HG03520 (cell line): Measurements from ENCODE around the gene WNT3.

Experiments used
- ATAC-seq: cut with Tn5 transposase; IDR thresholded peaks from one replicate; pipeline ENCODE4 v1.9.1; 2021; ENCODE audit warnings: mild to moderate bottlenecking, moderate library complexity; ENCODE audit not compliant: unreplicated experiment

The WNT3 gene

DNA sequence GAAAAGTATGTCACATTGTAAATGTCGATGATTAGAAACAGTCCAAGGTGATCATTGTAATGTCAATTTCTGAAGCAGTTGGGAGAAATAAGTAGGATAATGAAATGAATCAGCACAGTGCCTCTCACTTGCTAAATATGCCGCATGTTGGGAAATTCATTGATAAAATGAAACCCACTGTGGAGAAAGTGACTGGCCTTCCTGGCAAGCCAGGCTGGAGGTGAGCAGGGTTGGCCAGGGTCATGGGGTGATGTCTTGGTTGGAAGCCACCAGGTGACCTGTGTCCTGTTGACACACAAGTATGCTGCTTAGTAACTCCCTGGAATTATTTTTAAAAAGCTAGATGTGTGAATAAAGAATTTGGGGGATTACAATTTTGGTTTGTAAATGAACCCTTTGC lies 18.0 kb upstream of the WNT3 start:
- no peak for ATAC-seq

DNA sequence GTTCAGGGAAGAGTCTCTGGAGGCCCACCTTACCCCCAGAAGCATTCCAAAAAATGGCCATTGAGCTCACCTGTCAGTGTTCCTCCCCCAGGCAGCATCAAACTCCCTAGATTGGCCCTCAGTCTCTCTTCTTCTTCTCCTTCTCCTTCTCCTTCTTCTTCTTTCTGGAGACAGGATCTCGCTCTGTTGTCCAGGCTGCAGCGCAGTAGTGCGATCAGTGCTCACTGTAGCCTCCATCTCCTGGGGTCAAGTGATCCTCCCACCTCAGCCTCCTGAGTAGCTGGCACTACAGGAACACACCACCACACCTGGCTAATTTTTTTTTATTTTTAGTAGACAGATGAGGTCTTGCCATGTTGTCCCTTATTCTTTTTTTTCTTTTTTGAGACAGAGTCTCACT lies 16.4 kb upstream of the WNT3 start:
- no peak for ATAC-seq

DNA sequence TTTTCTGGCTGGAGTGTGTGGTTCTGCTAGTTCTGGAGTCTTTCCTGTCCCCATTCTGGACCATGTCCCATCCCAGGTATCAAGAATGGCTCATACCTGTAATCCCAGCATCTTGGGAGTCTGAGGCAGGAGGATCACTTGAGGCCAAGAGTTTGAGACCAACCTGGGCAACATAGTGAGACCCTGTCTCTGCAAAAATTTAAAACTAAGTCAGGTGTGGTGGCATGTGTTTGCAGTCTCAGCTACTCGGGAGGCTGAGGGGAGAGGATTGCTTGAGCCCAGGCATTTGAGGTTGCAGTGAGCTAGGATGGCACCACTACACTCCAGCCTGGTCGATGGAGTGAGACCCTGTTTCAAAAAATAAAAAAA lies 15.3 kb upstream of the WNT3 start:
- no peak for ATAC-seq

DNA sequence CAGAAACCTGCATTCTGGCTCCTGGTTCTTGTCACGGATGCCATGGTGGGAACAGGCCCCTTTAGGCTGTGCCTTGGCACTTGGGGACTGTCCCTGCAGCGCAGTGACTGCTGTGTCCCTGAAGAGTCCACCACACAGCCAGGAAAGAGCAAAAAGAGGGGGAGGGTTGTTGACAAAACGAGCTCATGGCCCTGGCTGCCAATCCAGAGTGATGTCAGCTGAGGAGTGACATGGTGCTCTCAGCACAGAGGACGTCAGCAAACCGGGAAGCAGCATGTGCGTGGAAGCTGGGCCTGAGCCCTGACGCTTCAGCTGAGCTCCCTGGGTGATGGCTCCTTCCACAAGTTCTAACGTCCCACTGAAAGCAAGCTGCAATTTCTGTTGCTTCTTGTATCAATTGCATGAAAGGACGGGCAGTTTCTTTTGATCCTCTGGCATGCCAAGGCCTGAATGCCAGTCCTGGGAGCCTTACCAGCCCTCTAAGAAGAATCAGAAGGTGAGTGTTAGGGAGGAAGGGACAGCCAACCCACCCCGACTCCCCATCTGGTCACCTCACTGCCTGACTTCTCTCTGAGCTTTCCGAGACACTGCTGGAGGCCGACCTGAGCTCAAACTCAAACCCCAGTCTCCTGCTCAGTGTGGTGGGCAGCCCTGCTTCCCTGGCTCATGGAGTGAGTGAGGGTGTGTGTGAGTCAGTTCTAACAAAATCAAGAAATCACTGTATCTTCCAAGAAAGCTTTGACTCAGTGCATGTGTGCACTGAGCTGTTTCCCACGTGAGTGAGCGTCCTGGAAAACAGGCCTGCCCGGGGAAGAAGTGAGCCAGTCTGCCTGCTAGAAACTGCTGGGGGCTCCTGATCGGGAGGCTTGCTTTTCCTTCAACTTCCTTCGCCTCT lies 14.7 kb upstream of the WNT3 start:
- ATAC-seq: no peak

DNA sequence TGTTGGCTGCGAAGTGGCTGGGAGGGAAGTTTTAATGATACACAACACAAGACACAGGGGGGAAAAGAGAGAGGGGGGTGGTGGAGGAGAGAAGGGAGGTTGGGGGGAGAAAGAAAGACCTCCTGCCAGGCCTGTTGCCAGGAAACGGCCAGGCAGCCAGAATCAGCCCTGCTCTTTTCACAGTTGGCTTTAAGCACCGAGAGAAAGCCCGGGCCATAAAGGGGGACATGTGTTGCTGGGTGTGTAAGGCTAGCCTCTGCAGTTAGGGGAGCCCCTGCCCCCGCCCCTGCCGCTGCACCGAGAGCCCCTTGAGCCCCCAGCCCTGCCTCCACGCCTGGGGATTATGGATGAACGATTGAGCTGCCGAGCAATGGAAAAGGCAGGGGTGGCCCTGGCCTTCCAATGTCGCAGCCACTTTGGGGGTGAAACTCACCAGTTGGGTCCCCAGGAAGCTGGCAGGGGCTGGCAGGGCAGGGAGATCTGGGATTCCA lies 13.9 kb upstream of the WNT3 start:
- no peak for ATAC-seq

DNA sequence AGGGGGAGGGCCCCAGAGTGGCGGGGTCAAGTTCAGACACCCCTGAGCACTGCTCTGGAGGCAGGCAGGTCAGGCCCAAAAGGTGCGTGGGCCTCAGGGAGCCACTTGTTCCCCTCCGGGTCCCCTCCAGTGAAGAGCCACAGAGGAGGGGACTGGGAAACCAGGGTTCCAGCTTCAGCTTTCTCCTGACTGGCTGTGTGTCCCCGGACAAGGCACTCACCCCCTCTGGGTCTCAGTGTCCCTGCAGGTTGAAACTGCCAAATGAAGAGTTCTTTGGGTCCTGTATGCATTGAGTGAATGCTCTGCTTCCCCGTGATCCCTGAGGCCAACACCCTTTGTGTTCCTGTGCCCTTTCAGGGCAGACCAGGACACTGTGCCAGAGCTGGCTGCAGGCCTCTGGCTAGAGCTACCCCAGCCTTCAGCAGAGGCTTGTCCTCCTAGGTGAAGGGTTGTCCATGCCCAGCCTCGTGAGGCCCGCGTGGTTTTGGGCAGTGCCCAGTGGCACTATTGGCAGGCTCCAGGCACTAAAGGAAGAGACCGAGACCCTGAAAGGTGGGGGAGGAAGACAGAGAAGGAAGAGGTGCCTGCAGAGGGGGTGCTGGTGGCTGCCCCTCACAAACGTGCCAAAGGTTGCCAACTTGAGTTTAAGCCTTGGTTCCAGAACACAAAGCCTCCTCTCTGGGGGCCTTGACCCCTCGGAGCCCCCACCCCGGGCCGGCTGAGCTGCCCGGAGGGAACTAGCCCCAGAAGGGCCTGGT lies 13.3 kb upstream of the WNT3 start:
- no peak for ATAC-seq

DNA sequence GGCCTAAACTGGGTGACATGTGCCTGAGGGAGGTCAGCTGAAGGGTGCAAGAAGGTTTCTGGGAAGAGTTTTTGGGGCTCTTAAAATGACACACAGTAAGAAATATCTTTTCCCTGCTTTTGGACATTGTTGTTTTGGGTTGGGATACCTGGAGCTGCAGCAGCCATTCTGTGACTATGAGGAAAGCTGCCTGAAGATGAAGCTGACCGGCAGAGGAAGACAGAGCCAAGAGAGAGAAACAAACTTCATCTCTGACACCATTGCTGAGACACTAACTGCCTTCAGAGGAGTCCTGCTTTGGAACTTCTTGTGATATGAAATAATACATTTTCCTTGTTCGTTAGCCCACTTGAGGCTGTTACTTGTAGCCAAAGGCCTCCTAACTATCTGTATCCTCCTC lies 8.8 kb upstream of the WNT3 start:
- no peak for ATAC-seq

DNA sequence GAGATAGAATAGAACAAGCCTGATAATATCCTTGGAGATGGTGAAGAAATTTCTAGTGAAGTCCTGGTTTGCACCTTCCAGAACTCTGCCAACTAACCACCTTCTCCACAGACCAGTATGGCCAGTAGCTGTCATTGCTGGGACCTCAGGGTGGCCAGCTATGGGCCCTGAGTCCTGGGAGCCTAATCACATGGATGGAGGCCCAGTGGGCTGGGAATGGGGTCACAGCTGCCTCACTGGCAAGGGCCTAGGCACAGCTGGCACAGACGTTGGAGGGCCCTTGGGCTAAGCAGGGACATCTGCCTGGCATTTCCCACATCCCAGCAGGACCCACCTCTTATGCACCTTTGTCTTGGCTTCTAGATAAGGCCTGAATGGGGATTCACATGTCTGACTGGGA lies 7.6 kb upstream of the WNT3 start:
- no peak for ATAC-seq

DNA sequence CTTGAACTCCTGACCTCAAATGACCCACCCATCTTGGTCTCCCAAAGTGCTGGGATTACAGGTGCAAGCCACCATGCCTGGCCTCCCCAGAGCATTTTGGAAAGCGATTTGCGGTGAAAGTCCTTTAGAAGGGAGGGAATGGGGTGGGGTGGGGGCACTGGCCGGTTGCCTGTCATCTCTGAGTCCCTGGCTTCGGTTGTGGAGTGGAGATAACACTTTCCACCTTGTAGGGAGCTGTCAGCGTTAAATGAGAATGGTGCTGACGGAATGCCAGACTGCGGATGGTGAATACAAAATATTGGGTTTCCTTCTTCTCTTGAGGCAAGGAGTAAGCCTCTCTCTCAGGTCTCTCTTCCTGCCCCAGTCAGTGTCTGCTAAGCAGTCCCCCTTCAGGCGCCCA lies 5.2 kb upstream of the WNT3 start:
- no peak for ATAC-seq

DNA sequence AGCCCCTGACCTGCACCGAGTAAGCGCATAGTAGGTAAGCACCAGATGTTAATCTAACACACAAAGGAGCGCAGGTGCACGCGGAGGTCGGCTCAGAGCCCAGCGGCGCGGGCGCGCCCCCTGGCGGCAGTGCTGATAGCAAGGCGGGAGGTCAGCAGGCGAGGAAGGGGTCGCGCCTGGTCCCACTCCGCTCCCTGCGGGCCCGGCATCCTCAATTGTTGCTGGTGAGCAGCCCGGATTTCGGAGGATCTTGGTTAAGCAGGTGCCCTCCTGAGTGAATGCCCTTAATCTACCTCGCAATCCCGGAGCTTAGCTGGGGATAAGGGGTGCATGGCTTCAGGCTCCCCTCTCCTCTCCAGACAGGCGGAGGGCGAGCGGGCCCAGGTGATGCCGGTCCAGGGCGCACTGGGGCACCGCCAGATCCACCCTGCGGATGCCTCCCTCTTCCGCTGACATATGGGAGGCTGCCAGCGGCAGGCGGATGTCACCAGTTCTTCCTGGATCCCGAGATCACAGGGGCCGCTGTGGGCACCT lies 4.0 kb upstream of the WNT3 start:
- ATAC-seq: no peak

DNA sequence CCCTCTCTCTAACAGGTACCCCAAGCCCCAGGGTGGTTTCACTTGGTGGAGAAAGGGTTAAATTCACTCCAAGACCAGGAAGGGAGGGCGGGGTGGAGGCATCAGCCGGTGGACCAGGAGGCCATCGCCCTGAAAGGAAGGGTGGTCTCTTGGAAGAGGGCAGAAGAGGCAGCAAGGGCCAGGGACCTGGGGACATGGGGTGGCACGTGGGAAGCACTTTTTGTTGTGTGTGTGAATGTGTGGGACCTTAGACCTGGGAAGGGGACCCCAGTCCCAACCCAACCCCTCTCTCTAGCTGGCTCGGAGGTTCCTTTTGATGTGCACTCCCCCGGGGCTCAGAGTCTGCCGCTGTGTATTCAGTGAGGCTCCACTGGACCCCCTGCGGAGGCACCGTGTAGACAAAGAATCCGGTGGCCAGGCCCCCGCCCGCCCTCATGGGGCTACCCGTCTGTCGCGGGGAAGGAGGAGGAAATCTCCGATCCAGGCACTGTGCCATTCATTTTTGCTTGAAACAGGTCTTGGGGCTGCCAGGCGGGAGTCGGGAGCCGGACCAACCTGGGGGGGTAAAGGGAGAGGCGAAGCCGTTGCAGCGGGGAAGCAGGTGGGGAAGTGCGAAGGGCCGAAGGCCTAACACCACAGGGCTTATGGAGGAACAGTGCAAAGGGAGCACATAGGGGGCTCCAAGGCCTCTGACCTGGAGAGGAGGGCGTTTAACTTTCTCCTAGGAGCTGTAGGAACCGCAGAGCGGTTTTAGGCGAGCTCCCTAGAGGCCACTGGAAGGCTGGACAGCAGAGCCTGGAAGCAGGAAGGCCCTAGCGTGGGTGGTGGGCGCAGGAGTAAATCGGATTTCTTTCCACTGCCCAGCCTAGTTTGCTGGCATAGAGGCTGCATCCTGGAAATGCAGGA lies 3.2 kb upstream of the WNT3 start:
- ATAC-seq: no peak

DNA sequence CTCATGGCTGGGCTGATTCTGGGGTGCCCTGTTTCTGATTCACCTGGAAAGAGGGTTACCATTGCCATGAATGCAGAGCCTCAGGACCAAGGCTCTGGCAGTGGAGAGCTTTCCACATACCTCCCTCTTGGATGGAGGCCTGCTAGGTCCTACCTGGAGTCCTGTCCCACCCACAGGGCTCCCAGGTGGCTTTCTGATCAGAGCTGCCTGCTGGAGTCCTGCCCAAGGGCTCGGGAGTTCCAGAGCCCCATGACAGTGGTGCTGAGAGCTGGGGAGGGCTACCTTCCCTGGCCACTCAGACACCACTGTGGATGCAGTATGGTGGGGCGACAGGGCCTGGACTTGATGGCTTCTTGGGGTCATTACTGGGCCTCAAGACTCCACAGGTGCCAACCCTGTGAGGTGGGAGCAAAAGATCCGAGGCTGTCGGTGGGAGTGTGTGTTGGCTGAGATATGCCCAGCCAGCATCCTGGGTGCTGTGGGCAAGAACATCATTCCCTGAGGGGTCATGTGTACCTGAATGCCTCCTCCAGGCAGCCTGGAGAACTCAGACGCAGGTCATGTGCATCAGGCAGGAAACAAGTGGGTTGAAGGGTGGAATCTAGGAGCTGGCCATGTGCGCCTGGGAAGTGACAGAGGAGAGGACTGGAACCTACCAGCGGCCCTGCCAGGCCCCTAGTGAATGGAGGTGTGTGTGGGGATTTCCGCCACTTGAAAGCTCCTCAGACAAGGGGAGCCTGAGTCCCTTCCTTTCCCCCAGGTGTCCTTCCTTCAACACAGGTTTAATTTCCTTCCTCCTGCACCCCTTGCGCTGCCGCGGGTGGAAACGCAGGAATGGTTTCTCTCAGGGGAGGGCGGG lies 2.3 kb upstream of the WNT3 start:
- no peak for ATAC-seq

DNA sequence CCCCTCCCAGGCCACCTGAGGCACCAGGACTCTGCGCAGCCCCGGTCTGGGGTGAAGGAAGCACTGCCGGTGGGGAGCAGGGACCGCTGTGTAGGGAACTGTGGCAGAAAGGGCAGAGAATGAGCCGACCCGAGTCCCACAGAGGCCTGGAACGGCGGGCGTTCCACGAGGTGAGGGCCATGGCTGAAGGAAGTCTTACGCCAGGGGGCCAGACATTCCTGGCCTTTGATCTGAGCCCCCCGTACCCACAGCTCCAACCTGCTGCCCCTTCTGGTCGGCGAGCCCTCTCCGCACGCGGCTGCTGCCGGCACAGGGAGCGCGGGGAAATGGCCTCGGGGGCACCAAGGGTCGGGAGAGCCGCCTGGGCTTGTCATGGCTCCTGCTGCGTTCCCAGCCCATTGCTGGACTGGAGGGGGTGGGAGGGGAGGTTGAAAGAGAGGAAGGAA lies 1.4 kb upstream of the WNT3 start:
- no peak for ATAC-seq

DNA sequence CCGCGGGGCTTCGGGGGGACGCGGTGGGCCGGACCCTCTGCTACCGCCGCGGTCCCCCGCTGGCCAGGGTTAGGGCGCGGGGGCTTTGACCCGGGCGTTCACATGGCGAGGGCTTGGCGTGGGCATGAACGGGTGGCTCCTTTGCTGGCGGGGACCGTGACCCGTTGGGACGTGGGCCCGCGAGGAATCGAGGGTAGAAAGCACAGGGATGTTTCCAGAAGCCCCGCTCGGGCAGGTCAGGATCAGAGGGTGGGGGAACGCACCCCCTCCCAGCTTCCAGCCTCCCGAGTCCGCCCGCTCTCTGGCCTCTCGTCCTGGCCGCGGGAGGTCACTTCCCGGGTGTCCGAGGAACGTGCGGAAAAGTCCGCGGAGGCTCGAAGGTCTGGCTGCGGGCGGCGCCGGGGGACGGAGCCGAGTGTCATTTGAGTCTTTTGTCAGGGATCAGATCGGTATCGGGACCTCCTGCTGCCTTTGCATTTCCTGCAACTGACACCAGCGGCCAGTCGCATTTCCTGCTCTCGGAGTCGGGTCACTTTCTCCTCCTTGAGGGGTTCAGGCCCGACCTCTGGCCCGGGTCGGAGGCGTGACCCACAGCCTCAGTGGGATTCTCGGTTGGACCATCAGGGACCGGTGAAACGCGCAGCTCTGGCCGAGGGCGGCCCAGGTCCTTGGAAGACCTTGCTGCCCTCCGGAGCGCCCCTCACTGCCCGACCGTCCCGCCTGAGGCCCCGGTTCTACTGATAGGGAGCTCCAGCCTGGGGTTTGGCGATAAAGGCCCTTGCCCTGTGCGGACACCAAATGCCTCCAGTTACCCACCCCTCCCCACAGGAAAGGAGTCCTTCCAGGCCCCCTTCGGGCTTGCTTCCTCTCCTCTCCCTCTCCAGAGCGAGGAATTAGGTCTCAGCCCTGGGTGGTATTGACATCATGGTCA lies 702 bp upstream of the WNT3 start:
- no peak for ATAC-seq

DNA sequence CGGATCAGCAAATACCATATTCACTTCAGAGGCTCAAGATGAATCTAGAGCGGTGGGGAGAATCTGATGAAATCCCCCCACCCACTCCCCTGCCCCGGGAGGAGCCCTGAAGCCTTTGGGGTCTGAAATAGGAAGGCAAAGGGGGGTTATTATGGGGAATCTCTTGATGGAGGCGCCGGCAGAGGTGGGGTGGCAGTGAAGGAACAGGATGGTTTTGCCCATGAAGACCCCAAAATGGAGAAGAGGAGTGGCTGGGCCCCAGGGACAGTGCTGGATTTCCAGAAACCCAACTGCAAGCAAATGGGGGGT lies 637 bp downstream of the WNT3 start:
- no peak for ATAC-seq

DNA sequence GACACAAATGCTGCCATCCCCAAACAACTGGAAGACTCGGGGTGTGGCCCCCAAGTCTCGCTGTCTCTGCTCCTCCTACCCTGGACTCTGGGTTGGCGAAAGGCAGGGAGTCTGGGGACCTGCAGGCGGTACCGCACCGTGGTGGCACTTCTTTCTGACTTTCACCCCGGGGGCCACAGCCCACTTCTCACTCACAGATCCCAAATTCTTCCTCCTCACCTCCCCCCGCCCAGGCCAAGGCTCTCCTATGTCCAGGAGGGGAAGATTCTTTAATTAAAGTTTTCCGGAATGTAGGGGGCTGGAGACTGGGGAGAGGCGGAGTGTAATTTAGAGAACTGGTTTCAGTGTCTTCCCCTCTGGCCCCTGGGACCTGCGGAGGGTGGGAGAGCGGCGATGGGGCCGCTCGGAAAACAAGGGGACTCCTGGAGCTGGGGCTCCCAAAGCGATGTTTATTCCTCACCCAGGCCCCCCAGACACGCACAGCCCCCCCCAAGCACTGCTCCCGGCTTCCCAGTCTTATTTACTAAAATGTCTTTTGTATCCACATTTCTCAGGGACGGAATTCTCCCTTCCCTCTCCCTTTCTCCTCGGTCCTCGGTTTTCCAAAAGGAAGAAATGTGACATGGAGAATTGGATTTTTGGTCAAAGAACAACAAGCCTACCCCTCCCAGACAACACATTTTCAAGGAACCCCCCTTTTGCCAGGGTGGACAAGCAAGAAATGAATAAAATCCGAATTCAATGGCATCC lies 1.2 kb downstream of the WNT3 start:
- no peak for ATAC-seq

DNA sequence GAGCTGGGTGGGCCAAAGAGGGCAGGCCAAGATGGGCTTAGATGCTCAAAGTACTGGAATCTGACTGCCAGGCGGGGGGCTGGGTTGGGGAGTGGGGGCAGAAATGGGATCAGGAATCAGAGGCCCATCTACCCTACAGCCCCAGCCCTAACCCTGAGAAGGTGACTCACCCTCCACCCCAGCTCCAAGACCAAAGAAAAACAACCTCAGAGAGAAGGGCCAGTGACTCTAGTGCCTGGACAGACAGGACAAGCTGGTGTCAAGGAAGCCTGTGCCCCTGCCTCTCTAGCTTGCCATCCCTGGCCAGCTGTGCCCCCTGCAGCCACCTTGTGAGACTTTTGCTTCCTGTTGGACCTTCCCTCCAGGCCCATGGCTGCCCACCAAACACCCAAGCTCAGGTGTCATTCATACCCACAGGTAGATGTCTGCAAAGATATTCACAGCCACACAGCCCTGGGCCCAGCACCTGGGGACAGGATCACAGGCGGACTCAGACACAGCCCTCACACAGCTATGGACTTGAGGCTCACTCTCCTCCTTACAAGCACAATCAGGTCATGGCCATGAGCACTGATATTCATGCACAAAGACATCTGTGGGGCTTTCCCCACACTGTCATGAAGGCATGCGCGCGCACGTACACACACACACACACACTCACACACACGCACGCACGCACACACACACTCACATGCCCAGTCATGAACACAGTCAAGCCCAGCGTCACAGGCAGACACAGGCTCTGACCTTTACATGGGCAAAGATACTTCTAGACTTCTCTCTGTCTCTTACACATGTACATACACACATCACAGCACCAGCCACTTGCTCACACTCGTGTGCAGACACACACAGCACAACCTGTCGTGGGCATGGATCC lies 2.8 kb downstream of the WNT3 start:
- ATAC-seq: no peak
